ENCODE results near the gene RTL10. TPM values are rescaled to one million over a fixed set of nuclear protein-coding genes. Genes with fewer than 3 reads are reported as not detected.

The RTL10 gene
- polyA plus RNA-seq, 1 of the 3 experiments (the other 2 are of a cell fraction): 7.8 TPM

DNA sequence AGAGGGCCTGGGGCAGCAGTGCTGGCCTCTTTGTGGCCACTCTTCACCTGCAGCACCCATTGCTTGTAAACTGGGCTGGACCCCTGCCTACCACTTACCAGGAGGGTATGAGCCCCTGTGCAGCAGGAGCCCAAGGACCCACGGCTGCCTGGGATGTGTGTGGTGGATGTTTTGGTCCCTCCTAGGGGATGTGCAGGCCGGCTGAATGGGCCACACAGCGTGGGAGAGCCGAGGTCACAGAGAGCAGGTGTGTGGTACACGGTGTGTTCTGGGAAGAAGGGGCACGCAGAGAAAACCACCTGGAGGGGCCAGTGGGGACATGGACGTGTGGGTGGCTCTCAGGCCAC is 19.3 kb upstream of the RTL10 start (continued):
- TF ChIP-seq, protein P1, sequence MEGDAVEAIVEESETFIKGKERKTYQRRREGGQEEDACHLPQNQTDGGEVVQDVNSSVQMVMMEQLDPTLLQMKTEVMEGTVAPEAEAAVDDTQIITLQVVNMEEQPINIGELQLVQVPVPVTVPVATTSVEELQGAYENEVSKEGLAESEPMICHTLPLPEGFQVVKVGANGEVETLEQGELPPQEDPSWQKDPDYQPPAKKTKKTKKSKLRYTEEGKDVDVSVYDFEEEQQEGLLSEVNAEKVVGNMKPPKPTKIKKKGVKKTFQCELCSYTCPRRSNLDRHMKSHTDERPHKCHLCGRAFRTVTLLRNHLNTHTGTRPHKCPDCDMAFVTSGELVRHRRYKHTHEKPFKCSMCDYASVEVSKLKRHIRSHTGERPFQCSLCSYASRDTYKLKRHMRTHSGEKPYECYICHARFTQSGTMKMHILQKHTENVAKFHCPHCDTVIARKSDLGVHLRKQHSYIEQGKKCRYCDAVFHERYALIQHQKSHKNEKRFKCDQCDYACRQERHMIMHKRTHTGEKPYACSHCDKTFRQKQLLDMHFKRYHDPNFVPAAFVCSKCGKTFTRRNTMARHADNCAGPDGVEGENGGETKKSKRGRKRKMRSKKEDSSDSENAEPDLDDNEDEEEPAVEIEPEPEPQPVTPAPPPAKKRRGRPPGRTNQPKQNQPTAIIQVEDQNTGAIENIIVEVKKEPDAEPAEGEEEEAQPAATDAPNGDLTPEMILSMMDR (IDR thresholded peaks at IDR 0.05): no peak
- TF ChIP-seq, protein P2, sequence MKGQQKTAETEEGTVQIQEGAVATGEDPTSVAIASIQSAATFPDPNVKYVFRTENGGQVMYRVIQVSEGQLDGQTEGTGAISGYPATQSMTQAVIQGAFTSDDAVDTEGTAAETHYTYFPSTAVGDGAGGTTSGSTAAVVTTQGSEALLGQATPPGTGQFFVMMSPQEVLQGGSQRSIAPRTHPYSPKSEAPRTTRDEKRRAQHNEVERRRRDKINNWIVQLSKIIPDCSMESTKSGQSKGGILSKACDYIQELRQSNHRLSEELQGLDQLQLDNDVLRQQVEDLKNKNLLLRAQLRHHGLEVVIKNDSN (IDR thresholded peaks at IDR 0.05; ENCODE audit: borderline replicate concordance, low read depth): no peak
- TF ChIP-seq NRF1 (IDR thresholded peaks at IDR 0.05; ENCODE audit: low read depth, low read length) (no peak), TAF1 (IDR thresholded peaks at IDR 0.05; ENCODE audit: borderline replicate concordance, low read depth, low read length) (no peak), MXI1 (IDR thresholded peaks at IDR 0.05; ENCODE audit: low read depth, low read length) (no peak)

DNA sequence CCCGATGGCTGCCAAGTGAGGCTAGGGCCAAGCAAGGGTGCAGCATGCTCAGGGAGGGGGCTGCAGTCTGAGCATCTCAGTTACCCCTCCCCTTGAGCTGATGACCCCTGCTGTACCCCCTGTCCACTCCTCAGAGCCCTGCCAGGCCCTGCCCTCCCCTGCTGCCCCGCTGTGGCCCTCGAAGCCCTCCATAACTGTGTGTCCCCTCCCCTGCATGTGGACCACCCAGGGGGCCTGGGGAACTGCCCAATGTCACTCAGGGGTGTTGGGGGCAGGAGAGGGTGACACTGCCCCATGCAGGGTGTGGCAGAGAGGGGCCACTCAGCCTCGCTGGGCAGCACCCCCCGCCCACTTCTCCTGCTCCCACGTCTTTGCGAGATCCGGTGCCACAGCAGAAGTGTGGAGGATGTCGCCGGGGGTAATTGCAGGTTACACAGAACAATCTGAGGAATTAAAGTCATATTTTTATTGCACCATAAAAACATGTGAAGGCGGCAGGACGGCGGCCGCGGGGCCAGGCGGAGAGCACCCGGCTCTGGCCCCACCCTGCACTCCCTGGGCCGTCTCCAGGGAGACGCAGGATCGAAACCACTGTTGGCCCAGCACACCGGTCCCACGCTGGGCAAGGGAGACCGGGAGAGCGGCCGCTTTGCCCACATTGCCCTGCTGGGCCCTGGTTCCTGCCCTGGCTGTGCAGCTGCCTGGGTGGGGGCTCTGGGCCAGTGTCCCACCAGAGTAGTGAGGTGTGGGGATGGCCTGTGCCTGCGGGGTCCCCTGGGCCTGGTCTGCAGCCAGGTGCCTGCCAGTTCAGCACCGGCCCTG is 18.7 kb upstream of the RTL10 start:
- H4K20me1 ChIP-seq (ENCODE audit: insufficient read depth): no peaks in the 10 kb centered on the region
- POLR2A ChIA-PET: no interaction called here
- CTCF ChIA-PET: interaction anchor here (1.0 to 6.1 kb wide), 5 partner anchors 31 to 143 kb away, joined by 3 to 64 read pairs (median 5); no protein-coding TSS in a partner anchor
- H3K27me3 ChIP-seq (ENCODE audit: insufficient read depth): no peaks in the 10 kb centered on the region
- peak; percentile 25 for DNase-seq
- no peak overlapping the region for H3K4me3 ChIP-seq (ENCODE audit: low read depth in 2 of 2, low read length in 1 of 2)
- H3K9ac ChIP-seq: no peak overlapping the region
- no peak overlapping the region for H3K27ac ChIP-seq (ENCODE audit: low read depth in 2 of 2, low read length in 1 of 2)
- no peaks in the 10 kb centered on the region for H3K36me3 ChIP-seq (replicated peaks in 1 of 2; ENCODE audit: control insufficient read depth in 1 of 2, insufficient read depth in 2 of 2, low read length in 1 of 2)
- H3F3A ChIP-seq (replicated peaks; ENCODE audit: insufficient read depth): no peaks in the 10 kb centered on the region
- peaks cover 5 to 21% of the 10 kb centered on the region in 2 experiments; a peak in 2 of 4 replicates for H3K4me1 ChIP-seq (ENCODE audit: control insufficient read depth in 1 of 2, insufficient read depth in 2 of 2, low read depth in 1 of 2, low read length in 1 of 2)
- WGBS (ENCODE audit: low lambda C conversion rate): 97% methylated on average over 22 of the region's 27 CpGs
- no peak overlapping the region for H3K4me2 ChIP-seq
- H3K9me2 ChIP-seq: no peaks in the 10 kb centered on the region
- no peak for TF ChIP-seq RAD21 (IDR thresholded peaks at IDR 0.05; ENCODE audit: low read length)
- no peak for TF ChIP-seq EP300 (IDR thresholded peaks at IDR 0.05; ENCODE audit: borderline replicate concordance in 1 of 2, low read depth in 1 of 2, low read length in 1 of 2)
- no peak for TF ChIP-seq MEF2A (IDR thresholded peaks at IDR 0.05; ENCODE audit: borderline replicate concordance, low read depth)
- no peak for TF ChIP-seq TCF12 (IDR thresholded peaks at IDR 0.05)
- TF ChIP-seq RCOR1 (IDR thresholded peaks at IDR 0.05; ENCODE audit: low read length): no peak
- TF ChIP-seq, protein P1 (IDR thresholded peaks at IDR 0.05): no peak
- no peak for TF ChIP-seq FOXJ3 (CRISPR knock-in tag; IDR thresholded peaks at IDR 0.05)
- no peak for TF ChIP-seq TAF1 (IDR thresholded peaks at IDR 0.05; ENCODE audit: borderline replicate concordance, low read depth, low read length)
- TF ChIP-seq, protein P3, sequence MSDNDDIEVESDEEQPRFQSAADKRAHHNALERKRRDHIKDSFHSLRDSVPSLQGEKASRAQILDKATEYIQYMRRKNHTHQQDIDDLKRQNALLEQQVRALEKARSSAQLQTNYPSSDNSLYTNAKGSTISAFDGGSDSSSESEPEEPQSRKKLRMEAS (IDR thresholded peaks at IDR 0.05; ENCODE audit: low read depth): no peak
- TF ChIP-seq, protein P4, sequence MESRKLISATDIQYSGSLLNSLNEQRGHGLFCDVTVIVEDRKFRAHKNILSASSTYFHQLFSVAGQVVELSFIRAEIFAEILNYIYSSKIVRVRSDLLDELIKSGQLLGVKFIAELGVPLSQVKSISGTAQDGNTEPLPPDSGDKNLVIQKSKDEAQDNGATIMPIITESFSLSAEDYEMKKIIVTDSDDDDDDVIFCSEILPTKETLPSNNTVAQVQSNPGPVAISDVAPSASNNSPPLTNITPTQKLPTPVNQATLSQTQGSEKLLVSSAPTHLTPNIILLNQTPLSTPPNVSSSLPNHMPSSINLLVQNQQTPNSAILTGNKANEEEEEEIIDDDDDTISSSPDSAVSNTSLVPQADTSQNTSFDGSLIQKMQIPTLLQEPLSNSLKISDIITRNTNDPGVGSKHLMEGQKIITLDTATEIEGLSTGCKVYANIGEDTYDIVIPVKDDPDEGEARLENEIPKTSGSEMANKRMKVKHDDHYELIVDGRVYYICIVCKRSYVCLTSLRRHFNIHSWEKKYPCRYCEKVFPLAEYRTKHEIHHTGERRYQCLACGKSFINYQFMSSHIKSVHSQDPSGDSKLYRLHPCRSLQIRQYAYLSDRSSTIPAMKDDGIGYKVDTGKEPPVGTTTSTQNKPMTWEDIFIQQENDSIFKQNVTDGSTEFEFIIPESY (IDR thresholded peaks at IDR 0.05; ENCODE audit: borderline replicate concordance, low read depth): no peak
- peaks cover 6% of the 10 kb centered on the region; the same call in 1 of the 2 replicates for H3K79me2 ChIP-seq (ENCODE audit: insufficient read depth)
- H2AFZ ChIP-seq (ENCODE audit: low read depth): no peak overlapping the region
- H3K9me3 ChIP-seq: no peaks in the 10 kb centered on the region
